GM19193 (cell line): ENCODE results near the gene PRDM1.

Experiments
- POLR2A ChIP-seq: IDR thresholded peaks from 4 replicates; pipeline ENCODE4 v1.6.1; 2011; ENCODE audit not compliant: insufficient read depth, insufficient read length; ENCODE audit errors: extremely low read depth

PRDM1 gene

GRCh38 chr6:106059331-106059730 lies 26.8 kb upstream of the PRDM1 start:
- TF ChIP-seq POLR2A, result no peak

- TF ChIP-seq POLR2A, result no peak
Observed at GRCh38 chr6:106060167-106060566, 26.0 kb upstream of the PRDM1 start.

GRCh38 chr6:106063448-106063850 lies 22.7 kb upstream of the PRDM1 start:
- TF ChIP-seq POLR2A, result no peak

- no peak for TF ChIP-seq POLR2A
Observed at GRCh38 chr6:106064142-106064541, 22.0 kb upstream of the PRDM1 start.

GRCh38 chr6:106064756-106065155 lies 21.4 kb upstream of the PRDM1 start:
- no peak for TF ChIP-seq POLR2A

GRCh38 chr6:106066989-106067388 lies 19.1 kb upstream of the PRDM1 start:
- no peak for TF ChIP-seq POLR2A

- no peak for TF ChIP-seq POLR2A
Observed at GRCh38 chr6:106069478-106069877, 16.7 kb upstream of the PRDM1 start.

- no peak for TF ChIP-seq POLR2A
Observed at GRCh38 chr6:106070636-106071035, 15.5 kb upstream of the PRDM1 start.

- no peak for TF ChIP-seq POLR2A
Observed at GRCh38 chr6:106072501-106073090, 13.5 kb upstream of the PRDM1 start.

GRCh38 chr6:106074146-106074545 lies 12.0 kb upstream of the PRDM1 start:
- no peak for TF ChIP-seq POLR2A

GRCh38 chr6:106076139-106076538 lies 10.0 kb upstream of the PRDM1 start:
- TF ChIP-seq POLR2A, result no peak

- no peak for TF ChIP-seq POLR2A
Observed at GRCh38 chr6:106077170-106077569, 9.0 kb upstream of the PRDM1 start.

- TF ChIP-seq POLR2A, result no peak
Observed at GRCh38 chr6:106077881-106078280, 8.3 kb upstream of the PRDM1 start.

- no peak for TF ChIP-seq POLR2A
Observed at GRCh38 chr6:106079961-106080762, 6.0 kb upstream of the PRDM1 start.

GRCh38 chr6:106080763-106081095 lies 5.4 kb upstream of the PRDM1 start:
- TF ChIP-seq POLR2A, result no peak

GRCh38 chr6:106081715-106082114 lies 4.4 kb upstream of the PRDM1 start:
- TF ChIP-seq POLR2A, result no peak
